Endothelial cell (in vitro differentiated cells): ENCODE measurements around the gene OR52H1. TPM values are rescaled to one million over a fixed set of nuclear protein-coding genes. Genes with fewer than 3 reads are reported as not detected.
"Not testable (repeated sequence)": the region's sequence is repeated elsewhere in the genome, so short reads cannot be mapped to it uniquely, and the experiment has no call there.

Experiments used
- DNase-seq: peaks from one replicate; pipeline ENCODE4 v3.0.0; 2021; ENCODE audit warnings: low spot score
- H3K27ac Mint-ChIP-seq: one replicate; pipeline ENCODE4 v1.8.0; 2021; ENCODE audit warnings: mixed read lengths, inconsistent platforms; ENCODE audit not compliant: unreplicated experiment
- H3K27me3 Mint-ChIP-seq: one replicate; pipeline ENCODE4 v1.8.0; 2021; ENCODE audit warnings: mild to moderate bottlenecking, moderate library complexity, mixed read lengths, inconsistent platforms; ENCODE audit not compliant: unreplicated experiment
- H3K36me3 Mint-ChIP-seq: one replicate; pipeline ENCODE4 v1.8.0; 2021; ENCODE audit warnings: mild to moderate bottlenecking, low read depth, mixed read lengths, inconsistent platforms; ENCODE audit not compliant: unreplicated experiment
- H3K4me1 Mint-ChIP-seq: one replicate; pipeline ENCODE4 v1.8.0; 2021; ENCODE audit warnings: mild to moderate bottlenecking, mixed read lengths, inconsistent platforms; ENCODE audit not compliant: unreplicated experiment
- H3K4me3 Mint-ChIP-seq: one replicate; pipeline ENCODE4 v1.8.0; 2021; ENCODE audit warnings: mild to moderate bottlenecking, mixed read lengths, inconsistent platforms; ENCODE audit not compliant: unreplicated experiment
- H3K9me3 Mint-ChIP-seq: one replicate; pipeline ENCODE4 v1.8.0; 2021; ENCODE audit warnings: mixed read lengths, inconsistent platforms; ENCODE audit not compliant: unreplicated experiment
- total RNA-seq: library from RNA; stranded (reverse); fragmentation: NEBNext Ultra II Directional; extraction: Animal tissue kit (Norgen Biotek cat#: 25700); gene quantifications from one replicate; pipeline ENCODE4 v1.2.1, GENCODE V29; 2021; ENCODE audit not compliant: unreplicated experiment
- TF ChIP-seq, protein P1 (sequence below): fragments of 200-600 bp; sonication (generic); IDR thresholded peaks from one replicate; pipeline ENCODE4 v1.5.0; 2021; ENCODE audit warnings: antibody characterized with exemption; ENCODE audit not compliant: unreplicated experiment

Gene OR52H1
- total RNA-seq, 1 donor from 2014 or later: 2.1 TPM

GRCh38 chr11:5591613-5592012, 43.3 kb upstream of the OR52H1 start:
- TF ChIP-seq, protein P1, sequence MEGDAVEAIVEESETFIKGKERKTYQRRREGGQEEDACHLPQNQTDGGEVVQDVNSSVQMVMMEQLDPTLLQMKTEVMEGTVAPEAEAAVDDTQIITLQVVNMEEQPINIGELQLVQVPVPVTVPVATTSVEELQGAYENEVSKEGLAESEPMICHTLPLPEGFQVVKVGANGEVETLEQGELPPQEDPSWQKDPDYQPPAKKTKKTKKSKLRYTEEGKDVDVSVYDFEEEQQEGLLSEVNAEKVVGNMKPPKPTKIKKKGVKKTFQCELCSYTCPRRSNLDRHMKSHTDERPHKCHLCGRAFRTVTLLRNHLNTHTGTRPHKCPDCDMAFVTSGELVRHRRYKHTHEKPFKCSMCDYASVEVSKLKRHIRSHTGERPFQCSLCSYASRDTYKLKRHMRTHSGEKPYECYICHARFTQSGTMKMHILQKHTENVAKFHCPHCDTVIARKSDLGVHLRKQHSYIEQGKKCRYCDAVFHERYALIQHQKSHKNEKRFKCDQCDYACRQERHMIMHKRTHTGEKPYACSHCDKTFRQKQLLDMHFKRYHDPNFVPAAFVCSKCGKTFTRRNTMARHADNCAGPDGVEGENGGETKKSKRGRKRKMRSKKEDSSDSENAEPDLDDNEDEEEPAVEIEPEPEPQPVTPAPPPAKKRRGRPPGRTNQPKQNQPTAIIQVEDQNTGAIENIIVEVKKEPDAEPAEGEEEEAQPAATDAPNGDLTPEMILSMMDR: no peak
- peaks cover 4% of the 10 kb centered on the region for H3K4me1 Mint-ChIP-seq
- no peak for DNase-seq
- H3K4me3 Mint-ChIP-seq: peak overlapping the region; percentile 67
- H3K9me3 Mint-ChIP-seq: peaks cover 5% of the 10 kb centered on the region
- no peak overlapping the region for H3K27ac Mint-ChIP-seq
- H3K27me3 Mint-ChIP-seq: no peaks in the 10 kb centered on the region
- peaks cover 14% of the 10 kb centered on the region for H3K36me3 Mint-ChIP-seq

DNA sequence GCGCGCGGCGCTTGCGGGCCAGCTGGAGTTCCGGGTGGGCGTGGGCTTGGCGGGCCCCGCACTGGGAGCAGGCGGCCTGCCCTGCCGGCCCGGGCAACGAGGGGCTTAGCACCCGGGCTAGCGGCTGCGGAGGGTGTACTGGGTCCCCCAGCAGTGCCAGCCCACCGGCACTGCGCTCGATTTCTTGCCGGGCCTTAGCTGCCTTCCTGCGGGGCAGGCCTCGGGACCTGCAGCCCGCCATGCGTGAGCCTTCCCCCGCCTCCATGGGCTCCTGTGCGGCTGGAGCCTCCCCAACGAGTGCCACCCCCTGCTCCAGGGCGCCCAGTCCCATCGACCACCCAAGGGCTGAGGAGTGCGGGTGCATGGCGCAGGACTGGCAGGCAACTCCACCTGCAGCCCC, 41.6 kb upstream of the OR52H1 start:
- H3K4me3 Mint-ChIP-seq, H3K27me3 Mint-ChIP-seq, DNase-seq, H3K9me3 Mint-ChIP-seq, H3K4me1 Mint-ChIP-seq, H3K27ac Mint-ChIP-seq: not testable (repeated sequence)
- H3K36me3 Mint-ChIP-seq: peaks cover 14% of the 10 kb centered on the region

- not testable (repeated sequence) for DNase-seq, H3K27ac Mint-ChIP-seq, H3K4me1 Mint-ChIP-seq, H3K9me3 Mint-ChIP-seq, H3K27me3 Mint-ChIP-seq
- peaks cover 15% of the 10 kb centered on the region for H3K36me3 Mint-ChIP-seq
- H3K4me3 Mint-ChIP-seq: peak overlapping the region; percentile 6
Measured at GRCh38 chr11:5584458-5584857, 36.1 kb upstream of the OR52H1 start.

- no peak for DNase-seq
- TF ChIP-seq, protein P1: no peak
- no peak overlapping the region for H3K27ac Mint-ChIP-seq
- peaks cover 12% of the 10 kb centered on the region for H3K36me3 Mint-ChIP-seq
- no peaks in the 10 kb centered on the region for H3K27me3 Mint-ChIP-seq
- no peaks in the 10 kb centered on the region for H3K9me3 Mint-ChIP-seq
- peaks cover 4% of the 10 kb centered on the region for H3K4me1 Mint-ChIP-seq
- H3K4me3 Mint-ChIP-seq: no peak overlapping the region
Measured at GRCh38 chr11:5581014-5581413, 32.7 kb upstream of the OR52H1 start.

GRCh38 chr11:5580577-5580976, 32.2 kb upstream of the OR52H1 start, which contains the start of gene OR52B6:
OR52B6 (plus strand) TSS chr11:5580877; CDS start chr11:5580877, 0 bp downstream.
- Mint-ChIP-seq H3K27ac (no peak within 1 kb of the TSS), H3K4me1 (peaks cover 4% of the 10 kb centered on the region), H3K36me3 (peaks cover 12% of the 10 kb centered on the region), H3K27me3 (no peaks in the 10 kb centered on the region), H3K4me3 (peak within 1 kb of the TSS; percentile 8), H3K9me3 (no peaks in the 10 kb centered on the region)
- no peak for DNase-seq
- TF ChIP-seq, protein P1: no peak

- H3K4me1 Mint-ChIP-seq: no peaks in the 10 kb centered on the region
- H3K27ac Mint-ChIP-seq: no peak overlapping the region
- no peak for DNase-seq
- no peaks in the 10 kb centered on the region for H3K9me3 Mint-ChIP-seq
- TF ChIP-seq, protein P1: no peak
- H3K36me3 Mint-ChIP-seq: peaks cover 5% of the 10 kb centered on the region
- H3K4me3 Mint-ChIP-seq: no peak overlapping the region
- no peaks in the 10 kb centered on the region for H3K27me3 Mint-ChIP-seq
Measured at GRCh38 chr11:5577101-5577500, 28.8 kb upstream of the OR52H1 start.
